ENCODE results near the gene MXD1. TPM values are rescaled to one million over a fixed set of nuclear protein-coding genes. Genes with fewer than 3 reads are reported as not detected.

Gene MXD1
- total RNA-seq, 1 donor from 2014 or later: 3.9 TPM

GRCh38 chr2:69954084-69954483 is 39.2 kb downstream of the MXD1 start:
- Mint-ChIP-seq H3K4me1 (peaks cover 7% of the 10 kb centered on the region), H3K36me3 (no peaks in the 10 kb centered on the region), H3K4me3 (no peak overlapping the region), H3K27ac (no peak overlapping the region), H3K9me3 (no peaks in the 10 kb centered on the region), H3K27me3 (ENCODE audit: insufficient read depth, low read depth) (peaks cover 2% of the 10 kb centered on the region)
- DNase-seq (ENCODE audit: low spot score): no peak
- Histone ChIP-seq H3F3A (ENCODE audit: low read depth) (no peaks in the 10 kb centered on the region), H3K79me2 (ENCODE audit: low read depth) (no peaks in the 10 kb centered on the region), H3K4me2 (no peak overlapping the region), H3K4me3 (no peak overlapping the region), H3K9me3 (ENCODE audit: low read depth) (no peaks in the 10 kb centered on the region), H3K4me1 (peaks cover 6% of the 10 kb centered on the region), H4K20me1 (ENCODE audit: low read depth) (no peaks in the 10 kb centered on the region), H3K36me3 (no peaks in the 10 kb centered on the region), H2AFZ (replicated peaks) (no peak overlapping the region), H3K27ac (no peak overlapping the region), H3K27me3 (no peaks in the 10 kb centered on the region), H3K9ac (no peak overlapping the region)
- TF ChIP-seq EZH2phosphoT487 (IDR thresholded peaks at IDR 0.05): no peak
- no peak for TF ChIP-seq EZH2 (IDR thresholded peaks at IDR 0.05)
- no peak for TF ChIP-seq CTCF (IDR thresholded peaks at IDR 0.05)

DNA sequence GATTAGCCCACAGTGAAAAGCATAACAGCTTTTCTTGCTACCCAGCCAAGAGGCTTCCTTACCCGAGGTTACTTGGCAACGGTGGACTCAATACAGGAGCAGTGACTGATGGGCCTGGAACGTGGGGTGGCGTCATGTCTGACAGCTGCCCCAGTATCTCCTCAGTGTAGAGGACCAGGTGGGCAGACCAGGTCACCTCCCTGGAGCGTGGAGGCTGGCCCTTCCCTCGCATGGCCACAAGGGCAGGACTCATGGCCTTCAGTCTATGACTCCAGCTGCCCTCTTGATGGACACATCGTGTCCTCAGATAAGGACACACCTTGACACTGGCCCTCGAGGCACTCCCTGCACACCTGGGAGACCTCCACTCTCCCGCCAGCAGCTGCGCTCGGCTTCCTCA is 40.1 kb downstream of the MXD1 start:
- Mint-ChIP-seq H3K9me3 (no peaks in the 10 kb centered on the region), H3K36me3 (no peaks in the 10 kb centered on the region), H3K27ac (no peak overlapping the region), H3K4me1 (peaks cover 7% of the 10 kb centered on the region), H3K4me3 (no peak overlapping the region), H3K27me3 (ENCODE audit: insufficient read depth, low read depth) (peaks cover 2% of the 10 kb centered on the region)
- no peak for TF ChIP-seq EZH2 (IDR thresholded peaks at IDR 0.05)
- no peak for TF ChIP-seq CTCF (IDR thresholded peaks at IDR 0.05)
- no peak for TF ChIP-seq EZH2phosphoT487 (IDR thresholded peaks at IDR 0.05)
- Histone ChIP-seq H4K20me1 (ENCODE audit: low read depth) (no peaks in the 10 kb centered on the region), H3F3A (ENCODE audit: low read depth) (no peaks in the 10 kb centered on the region), H3K27me3 (no peaks in the 10 kb centered on the region), H3K79me2 (ENCODE audit: low read depth) (no peaks in the 10 kb centered on the region), H3K9me3 (ENCODE audit: low read depth) (no peaks in the 10 kb centered on the region), H3K27ac (no peak overlapping the region), H3K4me2 (no peak overlapping the region), H3K4me1 (peaks cover 7% of the 10 kb centered on the region), H3K36me3 (no peaks in the 10 kb centered on the region), H2AFZ (replicated peaks) (no peak overlapping the region), H3K9ac (no peak overlapping the region), H3K4me3 (no peak overlapping the region)
- DNase-seq (ENCODE audit: low spot score): no peak

DNA sequence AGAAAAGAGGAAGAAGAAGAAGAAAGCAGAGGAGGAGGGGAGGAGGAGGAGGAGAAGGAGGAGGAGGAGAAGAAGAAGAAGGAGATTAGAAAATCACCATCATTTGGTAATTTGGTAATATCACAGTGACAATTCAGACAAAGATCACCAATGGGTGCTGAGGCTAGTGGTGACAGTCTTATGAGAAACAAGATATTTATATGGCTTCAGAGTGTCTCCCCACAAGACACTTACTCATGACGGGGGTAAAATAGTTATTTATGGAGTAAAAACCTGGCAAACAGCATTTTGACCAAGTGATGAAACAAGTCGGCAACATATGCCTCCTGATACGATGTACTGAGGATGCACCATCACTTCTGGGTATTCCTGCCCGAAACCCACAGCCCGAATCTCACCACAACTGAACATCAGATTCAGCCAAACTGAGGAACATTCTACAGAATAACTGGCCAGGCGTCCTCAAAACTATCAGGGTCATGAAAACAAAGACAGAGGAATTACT is 41.6 kb downstream of the MXD1 start:
- H3K27ac ChIP-seq: no peak overlapping the region
- Mint-ChIP-seq H3K9me3 (no peaks in the 10 kb centered on the region), H3K27me3 (ENCODE audit: insufficient read depth, low read depth) (peaks cover 2% of the 10 kb centered on the region), H3K4me3 (no peak overlapping the region), H3K4me1 (peaks cover 7% of the 10 kb centered on the region), H3K27ac (no peak overlapping the region), H3K36me3 (no peaks in the 10 kb centered on the region)
- H3K27me3 ChIP-seq: no peaks in the 10 kb centered on the region
- no peak overlapping the region for H2AFZ ChIP-seq (replicated peaks)
- no peak overlapping the region for H3K4me3 ChIP-seq
- no peaks in the 10 kb centered on the region for H3K36me3 ChIP-seq
- no peak overlapping the region for H3K4me2 ChIP-seq
- DNase-seq (ENCODE audit: low spot score): no peak
- H3K4me1 ChIP-seq: peaks cover 7% of the 10 kb centered on the region
- H3K9ac ChIP-seq: no peak overlapping the region
- H4K20me1 ChIP-seq (ENCODE audit: low read depth): no peaks in the 10 kb centered on the region
- H3F3A ChIP-seq (ENCODE audit: low read depth): no peaks in the 10 kb centered on the region
- no peaks in the 10 kb centered on the region for H3K9me3 ChIP-seq (ENCODE audit: low read depth)
- TF ChIP-seq EZH2phosphoT487 (IDR thresholded peaks at IDR 0.05): no peak
- TF ChIP-seq EZH2 (IDR thresholded peaks at IDR 0.05): no peak
- TF ChIP-seq CTCF (IDR thresholded peaks at IDR 0.05): no peak
- no peaks in the 10 kb centered on the region for H3K79me2 ChIP-seq (ENCODE audit: low read depth)

Data from neural progenitor cell (in vitro differentiated cells).